ENCODE measurements around the gene ZNF213.

Gene ZNF213

DNA sequence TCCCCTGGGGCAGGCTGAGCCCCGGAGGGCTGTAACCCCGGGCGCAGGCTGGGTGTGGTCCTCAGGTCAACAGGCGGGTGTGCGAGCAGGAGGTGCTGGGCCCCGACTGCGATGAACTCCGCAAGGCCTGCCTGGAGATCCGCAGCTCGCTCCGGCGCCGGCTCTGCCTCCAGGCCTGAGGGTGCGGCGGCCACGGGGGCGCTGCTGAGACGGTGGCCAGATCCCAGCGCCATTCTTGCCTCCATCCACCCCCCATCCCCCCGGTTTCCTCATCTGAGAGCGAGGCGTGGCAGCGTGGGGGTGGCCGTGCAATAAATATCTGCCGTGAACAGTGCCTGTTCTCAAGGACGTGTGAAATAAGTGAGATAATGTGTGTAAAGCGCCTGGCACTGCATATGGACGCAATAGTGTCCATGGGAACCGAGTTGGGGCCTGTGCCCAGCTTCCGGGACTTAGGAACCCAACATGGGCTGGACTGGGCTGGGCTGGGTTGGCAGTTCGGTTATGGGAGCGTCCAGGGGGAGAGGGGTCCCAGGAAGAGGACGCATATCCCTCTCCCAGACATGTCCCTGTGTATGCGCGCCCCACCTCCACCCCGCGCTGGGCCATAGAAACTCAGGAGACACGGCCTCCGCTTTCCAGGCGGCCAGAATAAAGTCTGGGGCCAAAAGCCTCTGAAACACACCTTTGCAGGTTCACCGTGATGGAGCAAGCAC lies 15.0 kb downstream of the ZNF213 start:
- H3K4me1 ChIP-seq (ENCODE audit: insufficient read depth, low read length, poor library complexity, severe bottlenecking), result peaks cover 6% of the 10 kb centered on the region
- H3K36me3 ChIP-seq (ENCODE audit: insufficient read depth, low read length), result no peaks in the 10 kb centered on the region
- H3K9me2 ChIP-seq (replicated peaks; ENCODE audit: low read depth, low read length), result no peaks in the 10 kb centered on the region
- H3K9me3 ChIP-seq (ENCODE audit: insufficient read depth, low read depth, low read length), result no peaks in the 10 kb centered on the region
- no peaks in the 10 kb centered on the region for H3K27me3 ChIP-seq (ENCODE audit: insufficient read depth, low read length, poor library complexity, severe bottlenecking)
- H3K4me3 ChIP-seq (ENCODE audit: low read length, poor library complexity, severe bottlenecking), result peak overlapping the region; percentile 86
- TF ChIP-seq, protein P1, sequence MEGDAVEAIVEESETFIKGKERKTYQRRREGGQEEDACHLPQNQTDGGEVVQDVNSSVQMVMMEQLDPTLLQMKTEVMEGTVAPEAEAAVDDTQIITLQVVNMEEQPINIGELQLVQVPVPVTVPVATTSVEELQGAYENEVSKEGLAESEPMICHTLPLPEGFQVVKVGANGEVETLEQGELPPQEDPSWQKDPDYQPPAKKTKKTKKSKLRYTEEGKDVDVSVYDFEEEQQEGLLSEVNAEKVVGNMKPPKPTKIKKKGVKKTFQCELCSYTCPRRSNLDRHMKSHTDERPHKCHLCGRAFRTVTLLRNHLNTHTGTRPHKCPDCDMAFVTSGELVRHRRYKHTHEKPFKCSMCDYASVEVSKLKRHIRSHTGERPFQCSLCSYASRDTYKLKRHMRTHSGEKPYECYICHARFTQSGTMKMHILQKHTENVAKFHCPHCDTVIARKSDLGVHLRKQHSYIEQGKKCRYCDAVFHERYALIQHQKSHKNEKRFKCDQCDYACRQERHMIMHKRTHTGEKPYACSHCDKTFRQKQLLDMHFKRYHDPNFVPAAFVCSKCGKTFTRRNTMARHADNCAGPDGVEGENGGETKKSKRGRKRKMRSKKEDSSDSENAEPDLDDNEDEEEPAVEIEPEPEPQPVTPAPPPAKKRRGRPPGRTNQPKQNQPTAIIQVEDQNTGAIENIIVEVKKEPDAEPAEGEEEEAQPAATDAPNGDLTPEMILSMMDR (conservative IDR thresholded peaks at IDR 0.05; ENCODE audit: low read length), result peak; percentile 44
- no peak for TF ChIP-seq EZH2phosphoT487 (IDR thresholded peaks at IDR 0.05; ENCODE audit: borderline replicate concordance)
- H3K9ac ChIP-seq (ENCODE audit: low read depth, low read length, poor library complexity, severe bottlenecking), result peak overlapping the region; percentile 91
- no peaks in the 10 kb centered on the region for H3K79me2 ChIP-seq (ENCODE audit: insufficient read depth, low read length)
- H3K4me2 ChIP-seq (ENCODE audit: low read depth, low read length, poor library complexity, severe bottlenecking), result peak overlapping the region; percentile 79
- H2AFZ ChIP-seq (ENCODE audit: low read length), result peak overlapping the region; percentile 87
- H3F3A ChIP-seq (ENCODE audit: low read depth), result peaks cover 10% of the 10 kb centered on the region
- H4K20me1 ChIP-seq (ENCODE audit: insufficient read depth, low read length, poor library complexity, severe bottlenecking), result no peaks in the 10 kb centered on the region

DNA sequence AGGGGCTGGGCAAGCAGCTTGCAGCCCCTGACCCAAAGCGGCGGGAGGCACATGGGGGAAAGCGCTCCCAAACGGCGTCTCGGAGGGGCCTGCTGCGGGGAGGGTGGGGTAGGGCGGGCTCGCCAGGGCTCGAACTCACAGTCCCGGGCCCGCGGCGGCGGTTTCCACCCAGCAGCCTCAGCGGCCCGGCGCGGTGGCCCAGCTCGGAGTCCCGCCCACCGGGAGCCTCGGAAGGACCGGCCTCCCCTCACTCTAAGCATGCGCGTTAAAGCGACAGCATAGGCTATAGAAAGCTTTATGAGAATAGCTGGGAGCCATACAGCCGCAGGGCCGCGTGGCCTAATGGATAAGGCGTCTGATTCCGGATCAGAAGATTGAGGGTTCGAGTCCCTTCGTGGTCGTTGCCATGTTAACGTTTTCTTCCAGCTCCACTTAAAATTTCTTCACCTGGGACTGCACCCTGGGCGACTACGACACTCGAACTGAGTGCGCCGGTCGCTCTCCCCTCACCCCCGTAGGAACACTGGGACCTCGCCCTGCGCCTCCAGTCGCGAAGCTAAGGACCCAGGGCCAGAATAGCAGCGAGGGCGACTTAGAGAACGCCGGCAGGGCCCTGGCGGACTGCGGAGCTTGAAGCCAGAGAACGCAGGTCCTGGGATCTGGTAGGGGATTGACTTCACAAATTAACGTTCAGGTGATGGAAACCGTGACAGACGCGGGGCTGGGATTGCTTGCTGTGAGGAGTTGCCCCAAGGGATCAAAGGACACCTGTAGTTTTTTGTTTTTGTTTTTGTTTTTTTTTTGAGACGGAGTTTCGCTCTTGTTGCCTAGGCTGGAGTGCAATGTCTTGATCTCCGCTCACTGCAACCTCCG lies 15.8 kb downstream of the ZNF213 start:
- Histone ChIP-seq H3K79me2 (ENCODE audit: insufficient read depth, low read length) (no peaks in the 10 kb centered on the region), H3K9me2 (replicated peaks; ENCODE audit: low read depth, low read length) (no peaks in the 10 kb centered on the region), H3K4me1 (ENCODE audit: insufficient read depth, low read length, poor library complexity, severe bottlenecking) (peaks cover 6% of the 10 kb centered on the region), H3K9ac (ENCODE audit: low read depth, low read length, poor library complexity, severe bottlenecking) (peak overlapping the region; percentile 91), H2AFZ (ENCODE audit: low read length) (peak overlapping the region; percentile 87), H3K4me3 (ENCODE audit: low read length, poor library complexity, severe bottlenecking) (peak overlapping the region; percentile 86), H3F3A (ENCODE audit: low read depth) (peaks cover 10% of the 10 kb centered on the region), H3K9me3 (ENCODE audit: insufficient read depth, low read depth, low read length) (no peaks in the 10 kb centered on the region), H3K27me3 (ENCODE audit: insufficient read depth, low read length, poor library complexity, severe bottlenecking) (no peaks in the 10 kb centered on the region), H4K20me1 (ENCODE audit: insufficient read depth, low read length, poor library complexity, severe bottlenecking) (no peaks in the 10 kb centered on the region), H3K4me2 (ENCODE audit: low read depth, low read length, poor library complexity, severe bottlenecking) (peak overlapping the region; percentile 79), H3K36me3 (ENCODE audit: insufficient read depth, low read length) (no peaks in the 10 kb centered on the region)
- TF ChIP-seq, protein P1 (conservative IDR thresholded peaks at IDR 0.05; ENCODE audit: low read length), result no peak
- no peak for TF ChIP-seq EZH2phosphoT487 (IDR thresholded peaks at IDR 0.05; ENCODE audit: borderline replicate concordance)

DNA sequence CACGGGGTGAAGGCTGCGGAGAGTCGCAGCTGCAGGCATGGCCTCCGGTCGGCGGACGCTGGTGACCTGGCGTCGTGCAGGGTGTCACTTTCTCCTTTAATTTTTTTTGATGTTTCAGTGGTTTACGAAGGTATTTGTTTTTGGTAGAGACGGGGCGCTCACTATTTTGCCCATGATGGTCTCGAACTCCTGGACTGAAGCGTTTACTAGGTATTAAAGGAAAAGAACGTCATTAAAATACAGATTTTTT lies 17.1 kb downstream of the ZNF213 start:
- no peaks in the 10 kb centered on the region for H4K20me1 ChIP-seq (ENCODE audit: insufficient read depth, low read length, poor library complexity, severe bottlenecking)
- no peaks in the 10 kb centered on the region for H3K27me3 ChIP-seq (ENCODE audit: insufficient read depth, low read length, poor library complexity, severe bottlenecking)
- H3K9me3 ChIP-seq (ENCODE audit: insufficient read depth, low read depth, low read length), result no peaks in the 10 kb centered on the region
- peaks cover 10% of the 10 kb centered on the region for H3F3A ChIP-seq (ENCODE audit: low read depth)
- peak overlapping the region; percentile 90 for H3K4me3 ChIP-seq (ENCODE audit: low read length, poor library complexity, severe bottlenecking)
- H3K4me1 ChIP-seq (ENCODE audit: insufficient read depth, low read length, poor library complexity, severe bottlenecking), result peaks cover 6% of the 10 kb centered on the region
- TF ChIP-seq EZH2phosphoT487 (IDR thresholded peaks at IDR 0.05; ENCODE audit: borderline replicate concordance), result no peak
- TF ChIP-seq, protein P1 (conservative IDR thresholded peaks at IDR 0.05; ENCODE audit: low read length), result no peak
- peak overlapping the region; percentile 75 for H3K4me2 ChIP-seq (ENCODE audit: low read depth, low read length, poor library complexity, severe bottlenecking)
- no peaks in the 10 kb centered on the region for H3K79me2 ChIP-seq (ENCODE audit: insufficient read depth, low read length)
- peak overlapping the region; percentile 71 for H3K9ac ChIP-seq (ENCODE audit: low read depth, low read length, poor library complexity, severe bottlenecking)
- H3K36me3 ChIP-seq (ENCODE audit: insufficient read depth, low read length), result no peaks in the 10 kb centered on the region
- H3K9me2 ChIP-seq (replicated peaks; ENCODE audit: low read depth, low read length), result no peaks in the 10 kb centered on the region
- H2AFZ ChIP-seq (ENCODE audit: low read length), result peak overlapping the region; percentile 93; the same call in 1 of the 2 replicates
